HEK293 (cell line): ENCODE measurements around the gene CAPNS1.
A peak's percentile ranks its signal among the peaks of the same experiment; 100 is the strongest.

Experiments
- BCL11A ChIP-seq: fragments of 450-650 bp; formaldehyde crosslinking; IDR thresholded peaks from 2 replicates; pipeline ENCODE4 v1.5.1; 2016; ENCODE audit warnings: low read depth, missing biosample characterization, missing genetic modification characterization
- EGR2 ChIP-seq: fragments of 450-650 bp; formaldehyde crosslinking; IDR thresholded peaks from 2 replicates; pipeline ENCODE4 v1.5.1; 2016; ENCODE audit warnings: low read depth, missing biosample characterization, missing genetic modification characterization
- MEIS1 ChIP-seq: sonication (generic); formaldehyde crosslinking; IDR thresholded peaks from 2 replicates; pipeline ENCODE4 v1.8.1; 2022; ENCODE audit warnings: missing genetic modification reagents, mild to moderate bottlenecking, borderline replicate concordance
- OSR2 ChIP-seq: fragments of 450-650 bp; formaldehyde crosslinking; IDR thresholded peaks from 2 replicates; pipeline ENCODE4 v1.5.1; 2016; ENCODE audit warnings: missing biosample characterization, missing genetic modification characterization
- ZNF112 ChIP-seq: fragments of 450-650 bp; formaldehyde crosslinking; IDR thresholded peaks from 2 replicates; pipeline ENCODE4 v1.5.0; 2017; ENCODE audit warnings: missing biosample characterization, missing genetic modification characterization
- ZNF132 ChIP-seq: fragments of 450-650 bp; formaldehyde crosslinking; IDR thresholded peaks from 2 replicates; pipeline ENCODE4 v1.5.1; 2017; ENCODE audit warnings: missing biosample characterization, missing genetic modification characterization, borderline replicate concordance
- ZNF140 ChIP-seq: fragments of 450-650 bp; formaldehyde crosslinking; IDR thresholded peaks from 2 replicates; pipeline ENCODE4 v1.5.1; 2016; ENCODE audit warnings: missing biosample characterization, missing genetic modification characterization
- ZNF184 ChIP-seq: fragments of 450-650 bp; IDR thresholded peaks from 2 replicates; pipeline ENCODE4 v1.5.1; 2018; ENCODE audit warnings: missing biosample characterization, mild to moderate bottlenecking, missing genetic modification characterization
- ZNF19 ChIP-seq: fragments of 450-650 bp; formaldehyde crosslinking; IDR thresholded peaks from 2 replicates; pipeline ENCODE4; 2016; ENCODE audit warnings: missing biosample characterization, missing genetic modification characterization, low read depth
- ZNF24 ChIP-seq: fragments of 450-650 bp; formaldehyde crosslinking; IDR thresholded peaks from 2 replicates; pipeline ENCODE4 v1.5.1; 2016; ENCODE audit warnings: missing biosample characterization, missing genetic modification characterization
- ZNF266 ChIP-seq: fragments of 450-650 bp; formaldehyde crosslinking; IDR thresholded peaks from 2 replicates; pipeline ENCODE4 v1.5.1; 2016; ENCODE audit warnings: missing biosample characterization, missing genetic modification characterization, low read depth
- ZNF311 ChIP-seq: fragments of 450-650 bp; formaldehyde crosslinking; IDR thresholded peaks from 2 replicates; pipeline ENCODE4 v1.5.1; 2017; ENCODE audit warnings: missing biosample characterization, missing genetic modification characterization, borderline replicate concordance
- ZNF354C ChIP-seq: fragments of 450-650 bp; formaldehyde crosslinking; IDR thresholded peaks from 2 replicates; pipeline ENCODE4 v1.5.1; 2016; ENCODE audit warnings: missing biosample characterization, missing genetic modification characterization, low read depth, borderline replicate concordance
- ZNF391 ChIP-seq: fragments of 450-650 bp; formaldehyde crosslinking; IDR thresholded peaks from 2 replicates; pipeline ENCODE4 v1.5.1; 2016; ENCODE audit warnings: low read depth, missing biosample characterization, missing genetic modification characterization, borderline replicate concordance
- ZNF404 ChIP-seq: fragments of 450-650 bp; formaldehyde crosslinking; IDR thresholded peaks from 2 replicates; pipeline ENCODE4 v1.5.1; 2017; ENCODE audit warnings: missing biosample characterization, missing genetic modification characterization
- ZNF585B ChIP-seq: fragments of 450-650 bp; formaldehyde crosslinking; IDR thresholded peaks from 2 replicates; pipeline ENCODE4 v1.5.1; 2016; ENCODE audit warnings: missing biosample characterization, missing genetic modification characterization
- ZNF610 ChIP-seq: fragments of 450-650 bp; formaldehyde crosslinking; IDR thresholded peaks from 2 replicates; pipeline ENCODE4 v1.5.1; 2016; ENCODE audit warnings: missing biosample characterization, missing genetic modification characterization, borderline replicate concordance
- ZNF624 ChIP-seq: fragments of 450-650 bp; formaldehyde crosslinking; IDR thresholded peaks from 2 replicates; pipeline ENCODE4 v1.5.1; 2017; ENCODE audit warnings: missing biosample characterization, missing genetic modification characterization
- ZNF776 ChIP-seq: fragments of 450-650 bp; formaldehyde crosslinking; IDR thresholded peaks from 2 replicates; pipeline ENCODE4 v1.5.0; 2017; ENCODE audit warnings: missing biosample characterization, missing genetic modification characterization, borderline replicate concordance
- TF ChIP-seq, protein P1 (sequence below): fragments of 450-650 bp; formaldehyde crosslinking; IDR thresholded peaks from 2 replicates; pipeline ENCODE4 v1.5.1; 2017; ENCODE audit warnings: missing biosample characterization, missing genetic modification characterization
- TF ChIP-seq, protein P2 (sequence below): fragments of 450-650 bp; formaldehyde crosslinking; IDR thresholded peaks from 2 replicates; pipeline ENCODE4 v1.5.1; 2016; ENCODE audit warnings: missing biosample characterization, missing genetic modification characterization
- TF ChIP-seq, protein P3 (sequence below): IDR thresholded peaks from 2 replicates; pipeline ENCODE4 v1.6.1; 2011; ENCODE audit warnings: mild to moderate bottlenecking, low read depth, low read length, borderline replicate concordance
- TF ChIP-seq, protein P4 (sequence below): fragments of 450-650 bp; formaldehyde crosslinking; IDR thresholded peaks from 2 replicates; pipeline ENCODE4 v1.5.1; 2016; ENCODE audit warnings: missing biosample characterization, missing genetic modification characterization
- TF ChIP-seq, protein P5 (sequence below): fragments of 450-650 bp; formaldehyde crosslinking; IDR thresholded peaks from 2 replicates; pipeline ENCODE4 v1.5.1; 2016; ENCODE audit warnings: missing biosample characterization, missing genetic modification characterization
- TF ChIP-seq, protein P6 (sequence below): fragments of 450-650 bp; formaldehyde crosslinking; IDR thresholded peaks from 2 replicates; pipeline ENCODE4 v1.5.1; 2016; ENCODE audit warnings: missing biosample characterization, missing genetic modification characterization

Gene CAPNS1

DNA sequence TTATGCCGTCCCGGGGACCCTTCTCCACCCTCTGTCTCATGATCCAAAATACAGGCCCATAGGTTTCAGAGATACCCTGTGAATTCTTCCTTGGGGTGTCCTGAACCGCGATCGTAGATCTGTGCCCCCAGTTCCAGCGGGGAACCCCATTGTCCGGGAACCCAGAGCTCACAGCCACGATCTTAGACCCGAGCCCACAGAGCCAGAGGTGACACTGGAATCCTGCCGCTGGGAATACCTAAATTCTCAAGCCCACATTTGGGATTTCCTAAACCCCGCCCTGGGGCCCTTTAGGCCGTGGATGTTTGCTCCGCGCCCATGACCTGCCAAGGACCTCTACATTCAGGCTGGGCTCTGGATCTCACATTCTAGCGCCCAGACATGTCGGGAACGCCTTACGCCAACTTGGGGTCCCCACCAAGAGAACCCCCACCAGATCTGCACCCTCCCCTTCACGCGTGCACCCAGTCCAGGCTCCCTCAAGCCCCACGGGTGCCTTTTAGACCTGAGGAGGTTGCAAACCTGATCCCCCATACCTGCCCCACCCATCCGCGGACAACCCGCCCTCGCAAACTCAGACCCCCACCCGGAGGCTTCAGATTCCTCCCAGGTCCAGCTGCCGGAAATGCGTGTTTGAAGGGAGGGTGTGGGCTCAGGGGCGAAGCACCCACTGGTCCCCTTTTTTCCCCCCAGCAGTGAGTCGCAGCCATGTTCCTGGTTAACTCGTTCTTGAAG, 605 bp downstream of the CAPNS1 start (continued):
- TF ChIP-seq ZNF391, result 0 out of 2 replicates have a peak, but pooled peaks have one; percentile 30
- TF ChIP-seq, protein P1, sequence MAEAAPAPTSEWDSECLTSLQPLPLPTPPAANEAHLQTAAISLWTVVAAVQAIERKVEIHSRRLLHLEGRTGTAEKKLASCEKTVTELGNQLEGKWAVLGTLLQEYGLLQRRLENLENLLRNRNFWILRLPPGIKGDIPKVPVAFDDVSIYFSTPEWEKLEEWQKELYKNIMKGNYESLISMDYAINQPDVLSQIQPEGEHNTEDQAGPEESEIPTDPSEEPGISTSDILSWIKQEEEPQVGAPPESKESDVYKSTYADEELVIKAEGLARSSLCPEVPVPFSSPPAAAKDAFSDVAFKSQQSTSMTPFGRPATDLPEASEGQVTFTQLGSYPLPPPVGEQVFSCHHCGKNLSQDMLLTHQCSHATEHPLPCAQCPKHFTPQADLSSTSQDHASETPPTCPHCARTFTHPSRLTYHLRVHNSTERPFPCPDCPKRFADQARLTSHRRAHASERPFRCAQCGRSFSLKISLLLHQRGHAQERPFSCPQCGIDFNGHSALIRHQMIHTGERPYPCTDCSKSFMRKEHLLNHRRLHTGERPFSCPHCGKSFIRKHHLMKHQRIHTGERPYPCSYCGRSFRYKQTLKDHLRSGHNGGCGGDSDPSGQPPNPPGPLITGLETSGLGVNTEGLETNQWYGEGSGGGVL (tag by site-specific recombination), result peak; percentile 79
- TF ChIP-seq, protein P2, sequence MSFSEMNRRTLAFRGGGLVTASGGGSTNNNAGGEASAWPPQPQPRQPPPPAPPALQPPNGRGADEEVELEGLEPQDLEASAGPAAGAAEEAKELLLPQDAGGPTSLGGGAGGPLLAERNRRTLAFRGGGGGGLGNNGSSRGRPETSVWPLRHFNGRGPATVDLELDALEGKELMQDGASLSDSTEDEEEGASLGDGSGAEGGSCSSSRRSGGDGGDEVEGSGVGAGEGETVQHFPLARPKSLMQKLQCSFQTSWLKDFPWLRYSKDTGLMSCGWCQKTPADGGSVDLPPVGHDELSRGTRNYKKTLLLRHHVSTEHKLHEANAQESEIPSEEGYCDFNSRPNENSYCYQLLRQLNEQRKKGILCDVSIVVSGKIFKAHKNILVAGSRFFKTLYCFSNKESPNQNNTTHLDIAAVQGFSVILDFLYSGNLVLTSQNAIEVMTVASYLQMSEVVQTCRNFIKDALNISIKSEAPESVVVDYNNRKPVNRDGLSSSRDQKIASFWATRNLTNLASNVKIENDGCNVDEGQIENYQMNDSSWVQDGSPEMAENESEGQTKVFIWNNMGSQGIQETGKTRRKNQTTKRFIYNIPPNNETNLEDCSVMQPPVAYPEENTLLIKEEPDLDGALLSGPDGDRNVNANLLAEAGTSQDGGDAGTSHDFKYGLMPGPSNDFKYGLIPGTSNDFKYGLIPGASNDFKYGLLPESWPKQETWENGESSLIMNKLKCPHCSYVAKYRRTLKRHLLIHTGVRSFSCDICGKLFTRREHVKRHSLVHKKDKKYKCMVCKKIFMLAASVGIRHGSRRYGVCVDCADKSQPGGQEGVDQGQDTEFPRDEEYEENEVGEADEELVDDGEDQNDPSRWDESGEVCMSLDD (tag by site-specific recombination), result peak; percentile 83
- no peak for TF ChIP-seq ZNF112
- TF ChIP-seq ZNF585B, result no peak
- 0 out of 2 replicates have a peak, but pooled peaks have one; percentile 41 for TF ChIP-seq ZNF610 (tag by site-specific recombination)
- peak; percentile 54 for TF ChIP-seq EGR2
- TF ChIP-seq ZNF24 (tag by site-specific recombination), result no peak
- no peak for TF ChIP-seq MEIS1 (CRISPR knock-in tag)
- no peak for TF ChIP-seq ZNF19
- no peak for TF ChIP-seq ZNF140
- TF ChIP-seq, protein P3, sequence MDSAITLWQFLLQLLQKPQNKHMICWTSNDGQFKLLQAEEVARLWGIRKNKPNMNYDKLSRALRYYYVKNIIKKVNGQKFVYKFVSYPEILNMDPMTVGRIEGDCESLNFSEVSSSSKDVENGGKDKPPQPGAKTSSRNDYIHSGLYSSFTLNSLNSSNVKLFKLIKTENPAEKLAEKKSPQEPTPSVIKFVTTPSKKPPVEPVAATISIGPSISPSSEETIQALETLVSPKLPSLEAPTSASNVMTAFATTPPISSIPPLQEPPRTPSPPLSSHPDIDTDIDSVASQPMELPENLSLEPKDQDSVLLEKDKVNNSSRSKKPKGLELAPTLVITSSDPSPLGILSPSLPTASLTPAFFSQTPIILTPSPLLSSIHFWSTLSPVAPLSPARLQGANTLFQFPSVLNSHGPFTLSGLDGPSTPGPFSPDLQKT, result no peak
- no peak for TF ChIP-seq ZNF354C (tag by site-specific recombination)
- TF ChIP-seq ZNF404 (tag by site-specific recombination), result no peak
- peak; percentile 87; the same call in 1 of the 2 replicates for TF ChIP-seq BCL11A (tag by site-specific recombination)
- no peak for TF ChIP-seq ZNF132 (tag by site-specific recombination)
- TF ChIP-seq, protein P4, sequence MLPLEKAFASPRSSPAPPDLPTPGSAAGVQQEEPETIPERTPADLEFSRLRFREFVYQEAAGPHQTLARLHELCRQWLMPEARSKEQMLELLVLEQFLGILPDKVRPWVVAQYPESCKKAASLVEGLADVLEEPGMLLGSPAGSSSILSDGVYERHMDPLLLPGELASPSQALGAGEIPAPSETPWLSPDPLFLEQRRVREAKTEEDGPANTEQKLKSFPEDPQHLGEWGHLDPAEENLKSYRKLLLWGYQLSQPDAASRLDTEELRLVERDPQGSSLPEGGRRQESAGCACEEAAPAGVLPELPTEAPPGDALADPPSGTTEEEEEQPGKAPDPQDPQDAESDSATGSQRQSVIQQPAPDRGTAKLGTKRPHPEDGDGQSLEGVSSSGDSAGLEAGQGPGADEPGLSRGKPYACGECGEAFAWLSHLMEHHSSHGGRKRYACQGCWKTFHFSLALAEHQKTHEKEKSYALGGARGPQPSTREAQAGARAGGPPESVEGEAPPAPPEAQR (tag by site-specific recombination), result no peak
- TF ChIP-seq ZNF184, result no peak
- TF ChIP-seq, protein P5, sequence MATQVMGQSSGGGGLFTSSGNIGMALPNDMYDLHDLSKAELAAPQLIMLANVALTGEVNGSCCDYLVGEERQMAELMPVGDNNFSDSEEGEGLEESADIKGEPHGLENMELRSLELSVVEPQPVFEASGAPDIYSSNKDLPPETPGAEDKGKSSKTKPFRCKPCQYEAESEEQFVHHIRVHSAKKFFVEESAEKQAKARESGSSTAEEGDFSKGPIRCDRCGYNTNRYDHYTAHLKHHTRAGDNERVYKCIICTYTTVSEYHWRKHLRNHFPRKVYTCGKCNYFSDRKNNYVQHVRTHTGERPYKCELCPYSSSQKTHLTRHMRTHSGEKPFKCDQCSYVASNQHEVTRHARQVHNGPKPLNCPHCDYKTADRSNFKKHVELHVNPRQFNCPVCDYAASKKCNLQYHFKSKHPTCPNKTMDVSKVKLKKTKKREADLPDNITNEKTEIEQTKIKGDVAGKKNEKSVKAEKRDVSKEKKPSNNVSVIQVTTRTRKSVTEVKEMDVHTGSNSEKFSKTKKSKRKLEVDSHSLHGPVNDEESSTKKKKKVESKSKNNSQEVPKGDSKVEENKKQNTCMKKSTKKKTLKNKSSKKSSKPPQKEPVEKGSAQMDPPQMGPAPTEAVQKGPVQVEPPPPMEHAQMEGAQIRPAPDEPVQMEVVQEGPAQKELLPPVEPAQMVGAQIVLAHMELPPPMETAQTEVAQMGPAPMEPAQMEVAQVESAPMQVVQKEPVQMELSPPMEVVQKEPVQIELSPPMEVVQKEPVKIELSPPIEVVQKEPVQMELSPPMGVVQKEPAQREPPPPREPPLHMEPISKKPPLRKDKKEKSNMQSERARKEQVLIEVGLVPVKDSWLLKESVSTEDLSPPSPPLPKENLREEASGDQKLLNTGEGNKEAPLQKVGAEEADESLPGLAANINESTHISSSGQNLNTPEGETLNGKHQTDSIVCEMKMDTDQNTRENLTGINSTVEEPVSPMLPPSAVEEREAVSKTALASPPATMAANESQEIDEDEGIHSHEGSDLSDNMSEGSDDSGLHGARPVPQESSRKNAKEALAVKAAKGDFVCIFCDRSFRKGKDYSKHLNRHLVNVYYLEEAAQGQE (tag by site-specific recombination), result peak; percentile 21; the same call in 1 of the 2 replicates
- no peak for TF ChIP-seq OSR2 (tag by site-specific recombination)
- TF ChIP-seq ZNF311, result no peak
- TF ChIP-seq ZNF624 (tag by site-specific recombination), result no peak
- no peak for TF ChIP-seq ZNF776 (tag by site-specific recombination)
- no peak for TF ChIP-seq ZNF266 (tag by site-specific recombination)
- TF ChIP-seq, protein P6, sequence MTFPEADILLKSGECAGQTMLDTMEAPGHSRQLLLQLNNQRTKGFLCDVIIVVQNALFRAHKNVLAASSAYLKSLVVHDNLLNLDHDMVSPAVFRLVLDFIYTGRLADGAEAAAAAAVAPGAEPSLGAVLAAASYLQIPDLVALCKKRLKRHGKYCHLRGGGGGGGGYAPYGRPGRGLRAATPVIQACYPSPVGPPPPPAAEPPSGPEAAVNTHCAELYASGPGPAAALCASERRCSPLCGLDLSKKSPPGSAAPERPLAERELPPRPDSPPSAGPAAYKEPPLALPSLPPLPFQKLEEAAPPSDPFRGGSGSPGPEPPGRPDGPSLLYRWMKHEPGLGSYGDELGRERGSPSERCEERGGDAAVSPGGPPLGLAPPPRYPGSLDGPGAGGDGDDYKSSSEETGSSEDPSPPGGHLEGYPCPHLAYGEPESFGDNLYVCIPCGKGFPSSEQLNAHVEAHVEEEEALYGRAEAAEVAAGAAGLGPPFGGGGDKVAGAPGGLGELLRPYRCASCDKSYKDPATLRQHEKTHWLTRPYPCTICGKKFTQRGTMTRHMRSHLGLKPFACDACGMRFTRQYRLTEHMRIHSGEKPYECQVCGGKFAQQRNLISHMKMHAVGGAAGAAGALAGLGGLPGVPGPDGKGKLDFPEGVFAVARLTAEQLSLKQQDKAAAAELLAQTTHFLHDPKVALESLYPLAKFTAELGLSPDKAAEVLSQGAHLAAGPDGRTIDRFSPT (tag by site-specific recombination), result peak; percentile 44; the same call in 1 of the 2 replicates
